Activated CD4-positive, alpha-beta T cell treated with anti-CD3 and anti-CD28 coated beads for 1 hour (primary cell): ENCODE data around the gene PTGFRN.
"Not testable (repeated sequence)": the region's sequence is repeated elsewhere in the genome, so short reads cannot be mapped to it uniquely, and the experiment has no call there.

Source experiments
- DNase-seq: peaks from one replicate; pipeline ENCODE4 v3.0.0-alpha.2; 2020

The PTGFRN gene

GRCh38 chr1:116945996-116946395 is 36.3 kb downstream of the PTGFRN start:
- no peak for DNase-seq

GRCh38 chr1:116947092-116947860 is 37.6 kb downstream of the PTGFRN start:
- DNase-seq: no peak

- DNase-seq: no peak
Observed at GRCh38 chr1:116948046-116948445, 38.3 kb downstream of the PTGFRN start.

- no peak for DNase-seq
Observed at GRCh38 chr1:116948642-116949041, 38.9 kb downstream of the PTGFRN start.

GRCh38 chr1:116949213-116949985 is 39.7 kb downstream of the PTGFRN start:
- DNase-seq: no peak

- no peak for DNase-seq
Observed at GRCh38 chr1:116950517-116951199, 40.9 kb downstream of the PTGFRN start.

- DNase-seq: no peak
Observed at GRCh38 chr1:116951200-116951935, 41.7 kb downstream of the PTGFRN start.

GRCh38 chr1:116952738-116953275 is 43.1 kb downstream of the PTGFRN start:
- no peak for DNase-seq

- DNase-seq: no peak
Observed at GRCh38 chr1:116954440-116954839, 44.7 kb downstream of the PTGFRN start.

- no peak for DNase-seq
Observed at GRCh38 chr1:116956378-116956777, 46.7 kb downstream of the PTGFRN start.

GRCh38 chr1:116957646-116958045 is 47.9 kb downstream of the PTGFRN start:
- no peak for DNase-seq

GRCh38 chr1:116958110-116958509 is 48.4 kb downstream of the PTGFRN start:
- no peak for DNase-seq

- no peak for DNase-seq
Observed at GRCh38 chr1:116958977-116959376, 49.3 kb downstream of the PTGFRN start.

- DNase-seq: no peak
Observed at GRCh38 chr1:116961606-116962005, 51.9 kb downstream of the PTGFRN start.

GRCh38 chr1:116962987-116963639 is 53.4 kb downstream of the PTGFRN start:
- DNase-seq: no peak

- DNase-seq: no peak
Observed at GRCh38 chr1:116966791-116967190, 57.1 kb downstream of the PTGFRN start.

GRCh38 chr1:116968724-116969123 is 59.0 kb downstream of the PTGFRN start:
- DNase-seq: no peak

GRCh38 chr1:116971258-116971860 is 61.6 kb downstream of the PTGFRN start:
- no peak for DNase-seq

- DNase-seq: no peak
Observed at GRCh38 chr1:116971965-116972673, 62.4 kb downstream of the PTGFRN start.

GRCh38 chr1:116972674-116973030 is 62.9 kb downstream of the PTGFRN start:
- no peak for DNase-seq

GRCh38 chr1:116980309-116980708 is 70.6 kb downstream of the PTGFRN start:
- not testable (repeated sequence) for DNase-seq
